ENCODE measurements around the gene CSNK2A1. TPM values are rescaled to one million over a fixed set of nuclear protein-coding genes. Genes with fewer than 3 reads are reported as not detected.

Gene CSNK2A1
- polyA plus RNA-seq, 1 donor from 2014 or later = 255 TPM

DNA sequence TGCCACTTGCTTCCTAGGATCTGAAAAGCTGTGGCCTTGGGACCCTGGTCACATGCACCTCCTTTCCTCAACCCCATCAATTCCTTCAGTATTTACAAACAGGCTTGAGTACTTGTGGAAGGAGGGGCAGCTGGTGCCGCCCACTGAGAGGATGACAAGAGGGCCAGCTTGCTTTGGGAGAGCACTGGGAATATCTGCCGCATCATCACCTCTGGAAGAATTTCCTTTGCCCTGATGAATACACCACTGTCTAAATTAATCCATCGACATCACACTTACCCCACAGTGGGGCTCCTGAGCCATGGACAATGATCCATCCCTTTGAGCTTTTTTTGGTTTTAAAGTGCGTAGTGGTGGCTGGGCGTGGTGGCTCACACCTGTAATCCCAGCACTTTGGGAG, 107.1 kb downstream of the CSNK2A1 start:
- H3K36me3 ChIP-seq (ENCODE audit: insufficient read depth, low read length) = peaks cover 12% of the 10 kb centered on the region
- H3K9ac ChIP-seq (ENCODE audit: low read length) = no peak overlapping the region
- no peak overlapping the region for H3K4me2 ChIP-seq (ENCODE audit: low read length)
- no peaks in the 10 kb centered on the region for H3K27me3 ChIP-seq (ENCODE audit: insufficient read depth, low read depth, low read length)
- TF ChIP-seq POLR2AphosphoS5 (IDR thresholded peaks at IDR 0.05) (no peak), EP300 (conservative IDR thresholded peaks at IDR 0.05; ENCODE audit: poor library complexity, severe bottlenecking) (no peak), SMC3 (conservative IDR thresholded peaks at IDR 0.05; ENCODE audit: poor library complexity) (no peak), RAD21 (conservative IDR thresholded peaks at IDR 0.05) (no peak), EZH2 (IDR thresholded peaks at IDR 0.05; ENCODE audit: borderline replicate concordance, insufficient read depth, low read length, poor library complexity, severe bottlenecking) (no peak), MXI1 (conservative IDR thresholded peaks at IDR 0.05; ENCODE audit: poor library complexity, severe bottlenecking) (no peak), TAF1 (IDR thresholded peaks at IDR 0.05; ENCODE audit: low read depth) (no peak)
- TF ChIP-seq, protein P1, sequence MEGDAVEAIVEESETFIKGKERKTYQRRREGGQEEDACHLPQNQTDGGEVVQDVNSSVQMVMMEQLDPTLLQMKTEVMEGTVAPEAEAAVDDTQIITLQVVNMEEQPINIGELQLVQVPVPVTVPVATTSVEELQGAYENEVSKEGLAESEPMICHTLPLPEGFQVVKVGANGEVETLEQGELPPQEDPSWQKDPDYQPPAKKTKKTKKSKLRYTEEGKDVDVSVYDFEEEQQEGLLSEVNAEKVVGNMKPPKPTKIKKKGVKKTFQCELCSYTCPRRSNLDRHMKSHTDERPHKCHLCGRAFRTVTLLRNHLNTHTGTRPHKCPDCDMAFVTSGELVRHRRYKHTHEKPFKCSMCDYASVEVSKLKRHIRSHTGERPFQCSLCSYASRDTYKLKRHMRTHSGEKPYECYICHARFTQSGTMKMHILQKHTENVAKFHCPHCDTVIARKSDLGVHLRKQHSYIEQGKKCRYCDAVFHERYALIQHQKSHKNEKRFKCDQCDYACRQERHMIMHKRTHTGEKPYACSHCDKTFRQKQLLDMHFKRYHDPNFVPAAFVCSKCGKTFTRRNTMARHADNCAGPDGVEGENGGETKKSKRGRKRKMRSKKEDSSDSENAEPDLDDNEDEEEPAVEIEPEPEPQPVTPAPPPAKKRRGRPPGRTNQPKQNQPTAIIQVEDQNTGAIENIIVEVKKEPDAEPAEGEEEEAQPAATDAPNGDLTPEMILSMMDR (IDR thresholded peaks at IDR 0.05; ENCODE audit: poor library complexity, severe bottlenecking) = no peak
- TF ChIP-seq, protein P2, sequence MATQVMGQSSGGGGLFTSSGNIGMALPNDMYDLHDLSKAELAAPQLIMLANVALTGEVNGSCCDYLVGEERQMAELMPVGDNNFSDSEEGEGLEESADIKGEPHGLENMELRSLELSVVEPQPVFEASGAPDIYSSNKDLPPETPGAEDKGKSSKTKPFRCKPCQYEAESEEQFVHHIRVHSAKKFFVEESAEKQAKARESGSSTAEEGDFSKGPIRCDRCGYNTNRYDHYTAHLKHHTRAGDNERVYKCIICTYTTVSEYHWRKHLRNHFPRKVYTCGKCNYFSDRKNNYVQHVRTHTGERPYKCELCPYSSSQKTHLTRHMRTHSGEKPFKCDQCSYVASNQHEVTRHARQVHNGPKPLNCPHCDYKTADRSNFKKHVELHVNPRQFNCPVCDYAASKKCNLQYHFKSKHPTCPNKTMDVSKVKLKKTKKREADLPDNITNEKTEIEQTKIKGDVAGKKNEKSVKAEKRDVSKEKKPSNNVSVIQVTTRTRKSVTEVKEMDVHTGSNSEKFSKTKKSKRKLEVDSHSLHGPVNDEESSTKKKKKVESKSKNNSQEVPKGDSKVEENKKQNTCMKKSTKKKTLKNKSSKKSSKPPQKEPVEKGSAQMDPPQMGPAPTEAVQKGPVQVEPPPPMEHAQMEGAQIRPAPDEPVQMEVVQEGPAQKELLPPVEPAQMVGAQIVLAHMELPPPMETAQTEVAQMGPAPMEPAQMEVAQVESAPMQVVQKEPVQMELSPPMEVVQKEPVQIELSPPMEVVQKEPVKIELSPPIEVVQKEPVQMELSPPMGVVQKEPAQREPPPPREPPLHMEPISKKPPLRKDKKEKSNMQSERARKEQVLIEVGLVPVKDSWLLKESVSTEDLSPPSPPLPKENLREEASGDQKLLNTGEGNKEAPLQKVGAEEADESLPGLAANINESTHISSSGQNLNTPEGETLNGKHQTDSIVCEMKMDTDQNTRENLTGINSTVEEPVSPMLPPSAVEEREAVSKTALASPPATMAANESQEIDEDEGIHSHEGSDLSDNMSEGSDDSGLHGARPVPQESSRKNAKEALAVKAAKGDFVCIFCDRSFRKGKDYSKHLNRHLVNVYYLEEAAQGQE (IDR thresholded peaks at IDR 0.05; ENCODE audit: borderline replicate concordance) = no peak
- no peaks in the 10 kb centered on the region for H3F3A ChIP-seq (ENCODE audit: insufficient read depth, low read length, poor library complexity, severe bottlenecking)
- no peak overlapping the region for H3K4me3 ChIP-seq (ENCODE audit: low read length)
- H2AFZ ChIP-seq (ENCODE audit: low read depth, low read length) = no peak overlapping the region
- no peak overlapping the region for H3K27ac ChIP-seq (ENCODE audit: low read length)
- H3K79me2 ChIP-seq (replicated peaks; ENCODE audit: insufficient read depth, low read length) = no peaks in the 10 kb centered on the region
- no peaks in the 10 kb centered on the region for H4K20me1 ChIP-seq (ENCODE audit: insufficient read depth)
- no peaks in the 10 kb centered on the region for H3K9me3 ChIP-seq (ENCODE audit: low read length)
- no peaks in the 10 kb centered on the region for H3K9me2 ChIP-seq (ENCODE audit: insufficient read depth, low read length)

DNA sequence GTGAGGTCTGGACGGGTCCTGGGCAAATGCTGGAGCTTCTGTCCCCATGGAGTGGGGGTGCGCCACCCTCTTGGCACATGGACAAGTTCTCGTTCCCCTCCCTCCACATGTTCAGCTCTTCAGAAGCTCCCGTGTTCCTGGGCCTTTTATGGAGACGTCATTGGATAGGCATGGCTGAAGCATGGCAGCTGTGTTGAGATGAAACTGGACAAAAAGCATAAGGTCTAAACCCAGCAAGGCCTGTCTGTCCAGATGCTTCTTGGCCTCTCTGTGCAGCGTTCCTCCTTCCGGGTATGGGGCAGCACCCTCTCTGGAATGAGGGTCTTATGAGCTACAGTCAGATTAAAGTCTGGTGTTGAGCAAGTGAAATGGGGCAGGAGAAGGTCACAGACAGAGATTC, 108.0 kb downstream of the CSNK2A1 start:
- Histone ChIP-seq H3F3A (ENCODE audit: insufficient read depth, low read length, poor library complexity, severe bottlenecking) (no peaks in the 10 kb centered on the region), H3K4me2 (ENCODE audit: low read length) (no peak overlapping the region), H3K36me3 (ENCODE audit: insufficient read depth, low read length) (peaks cover 12% of the 10 kb centered on the region), H3K9me2 (ENCODE audit: insufficient read depth, low read length) (no peaks in the 10 kb centered on the region), H3K9ac (ENCODE audit: low read length) (no peak overlapping the region), H2AFZ (ENCODE audit: low read depth, low read length) (no peak overlapping the region), H3K4me3 (ENCODE audit: low read length) (no peak overlapping the region), H3K9me3 (ENCODE audit: low read length) (no peaks in the 10 kb centered on the region), H3K27me3 (ENCODE audit: insufficient read depth, low read depth, low read length) (no peaks in the 10 kb centered on the region), H3K79me2 (replicated peaks; ENCODE audit: insufficient read depth, low read length) (no peaks in the 10 kb centered on the region), H4K20me1 (ENCODE audit: insufficient read depth) (no peaks in the 10 kb centered on the region), H3K27ac (ENCODE audit: low read length) (no peak overlapping the region)
- TF ChIP-seq EP300 (conservative IDR thresholded peaks at IDR 0.05; ENCODE audit: poor library complexity, severe bottlenecking) = no peak
- TF ChIP-seq, protein P2 (IDR thresholded peaks at IDR 0.05; ENCODE audit: borderline replicate concordance) = no peak
- no peak for TF ChIP-seq TAF1 (IDR thresholded peaks at IDR 0.05; ENCODE audit: low read depth)
- TF ChIP-seq MXI1 (conservative IDR thresholded peaks at IDR 0.05; ENCODE audit: poor library complexity, severe bottlenecking) = no peak
- no peak for TF ChIP-seq SMC3 (conservative IDR thresholded peaks at IDR 0.05; ENCODE audit: poor library complexity)
- no peak for TF ChIP-seq POLR2AphosphoS5 (IDR thresholded peaks at IDR 0.05)
- TF ChIP-seq RAD21 (conservative IDR thresholded peaks at IDR 0.05) = no peak
- TF ChIP-seq EZH2 (IDR thresholded peaks at IDR 0.05; ENCODE audit: borderline replicate concordance, insufficient read depth, low read length, poor library complexity, severe bottlenecking) = no peak
- TF ChIP-seq, protein P1 (IDR thresholded peaks at IDR 0.05; ENCODE audit: poor library complexity, severe bottlenecking) = no peak
